Liver (tissue), 9 donors: ENCODE measurements around the gene ABAT. TPM values are rescaled to one million over a fixed set of nuclear protein-coding genes. Genes with fewer than 3 reads are reported as not detected.

Experiments
- DNase-seq: peaks from one replicate; pipeline ENCODE4 v3.0.0-alpha.2; 2017; ENCODE audit warnings: low spot score
- H3K27ac ChIP-seq, 2 donors: one replicate each; pipeline ENCODE4 v1.7.0; 2013; ENCODE audit warnings: inconsistent platforms in 2 of 2, low read length in 2 of 2, control low read depth in 1 of 2, low read depth in 1 of 2, mild to moderate bottlenecking in 1 of 2
- H3K27me3 ChIP-seq, 4 donors: one replicate each; pipeline versions ENCODE4 v1.6.1 to v1.7.0; 2013; ENCODE audit warnings: low read length in 3 of 4, inconsistent platforms in 1 of 4, mild to moderate bottlenecking in 1 of 4, moderate library complexity in 1 of 4; ENCODE audit not compliant: control insufficient read depth in 4 of 4, insufficient read depth in 4 of 4
- H3K36me3 ChIP-seq, 4 donors: one replicate each; pipeline versions ENCODE4 v1.6.1 to v1.7.0; 2013; ENCODE audit warnings: low read length in 3 of 4, mild to moderate bottlenecking in 3 of 4, low read depth in 1 of 4, moderate library complexity in 1 of 4; ENCODE audit not compliant: control insufficient read depth in 4 of 4, insufficient read depth in 3 of 4
- H3K4me1 ChIP-seq, 4 donors: one replicate each; pipeline versions ENCODE4 v1.6.1 to v1.7.0; 2013; ENCODE audit warnings: low read length in 3 of 4, mild to moderate bottlenecking in 3 of 4, moderate library complexity in 1 of 4; ENCODE audit not compliant: control insufficient read depth in 4 of 4, insufficient read depth in 4 of 4
- H3K4me3 ChIP-seq, 3 donors: one replicate each; pipeline versions ENCODE4 v1.6.1 to v1.7.0; 2013; ENCODE audit warnings: low read length in 3 of 3, control low read depth in 1 of 3, low read depth in 1 of 3, mild to moderate bottlenecking in 1 of 3
- H3K9ac ChIP-seq, 2 donors: one replicate each; pipeline ENCODE4 v1.7.0; 2013; ENCODE audit warnings: low read length in 2 of 2, mild to moderate bottlenecking in 2 of 2, moderate library complexity in 2 of 2, control low read depth in 1 of 2, low read depth in 1 of 2
- H3K9me3 ChIP-seq, 4 donors: one replicate each; pipeline versions ENCODE4 v1.6.1 to v1.7.0; 2013; ENCODE audit warnings: low read length in 3 of 4; ENCODE audit not compliant: control insufficient read depth in 4 of 4
- EGR1 ChIP-seq, 2 donors: IDR thresholded peaks; 2 replicates each; pipeline ENCODE4 v1.6.1; 2016 to 2018; ENCODE audit warnings: antibody characterized with exemption in 2 of 2, low read depth in 2 of 2
- FOXA1 ChIP-seq: IDR thresholded peaks from 2 replicates; pipeline ENCODE4 v1.6.1; 2016; ENCODE audit warnings: antibody characterized with exemption
- FOXA2 ChIP-seq: IDR thresholded peaks from 2 replicates; pipeline ENCODE4 v1.6.1; 2016; ENCODE audit warnings: antibody characterized with exemption
- GABPA ChIP-seq, 2 donors: IDR thresholded peaks in 1 of 2; conservative IDR thresholded peaks in 1 of 2; 2 replicates each; pipeline ENCODE4 v1.6.1; 2016; ENCODE audit warnings: antibody characterized with exemption in 2 of 2, mild to moderate bottlenecking in 1 of 2, moderate library complexity in 1 of 2
- HNF4A ChIP-seq, 2 donors: conservative IDR thresholded peaks; 2 replicates each; pipeline ENCODE4 v1.6.1; 2016; ENCODE audit warnings: antibody characterized with exemption in 2 of 2, mild to moderate bottlenecking in 2 of 2
- HNF4G ChIP-seq: IDR thresholded peaks from 2 replicates; pipeline ENCODE4 v1.6.1; 2016; ENCODE audit warnings: antibody characterized with exemption
- JUND ChIP-seq, 2 donors: IDR thresholded peaks; 2 replicates each; pipeline ENCODE4 v1.6.1; 2016; ENCODE audit warnings: antibody characterized with exemption in 2 of 2
- NR2F2 ChIP-seq: IDR thresholded peaks from 2 replicates; pipeline ENCODE4 v1.6.1; 2016; ENCODE audit warnings: antibody characterized with exemption
- RAD21 ChIP-seq, 2 donors: IDR thresholded peaks; 2 replicates each; pipeline ENCODE4 v1.6.1; 2016; ENCODE audit warnings: antibody characterized with exemption in 2 of 2, mild to moderate bottlenecking in 2 of 2
- RXRA ChIP-seq, 2 donors: IDR thresholded peaks; 2 replicates each; pipeline ENCODE4 v1.6.1; 2017 to 2018; ENCODE audit warnings: antibody characterized with exemption in 2 of 2, mild to moderate bottlenecking in 1 of 2
- SP1 ChIP-seq: IDR thresholded peaks from 2 replicates; pipeline ENCODE4 v1.6.1; 2018; ENCODE audit warnings: antibody characterized with exemption, mild to moderate bottlenecking
- TAF1 ChIP-seq: conservative IDR thresholded peaks from 2 replicates; pipeline ENCODE4 v1.6.1; 2016; ENCODE audit warnings: antibody characterized with exemption, mild to moderate bottlenecking
- YY1 ChIP-seq: IDR thresholded peaks from 2 replicates; pipeline ENCODE4 v1.6.1; 2016; ENCODE audit warnings: antibody characterized with exemption, mild to moderate bottlenecking
- WGBS: extraction: QIAGEN DNeasy Blood & Tissue Kit; methylation state at CpG from one replicate; pipeline ENCODE4 v1.1.7; 2013; 5-methylcytosine and 5-hydroxymethylcytosine counted together
- polyA plus RNA-seq, 2 donors: library from polyadenylated mRNA; stranded (reverse) in 1 of 2; unstranded in 1 of 2; fragments of 200-250 nt in 1 of 2; fragments of >200 nt in 1 of 2; fragmentation: Nextera tagmentation in 1 of 2; extraction: Ambion mirVana in 1 of 2; gene quantifications; one replicate each; pipeline versions ENCODE4 v1.2.1 to v1.2.3, GENCODE V29; 2013 to 2015
- total RNA-seq, 2 donors: library from RNA; depleted of rRNA; stranded (reverse); fragments of >200 nt; gene quantifications; one replicate each; pipeline ENCODE4 v1.2.3, GENCODE V29; 2014
- TF ChIP-seq, protein P1 (sequence below): IDR thresholded peaks from 2 replicates; pipeline ENCODE4 v1.6.1; 2016; ENCODE audit warnings: antibody characterized with exemption
- TF ChIP-seq, protein P2 (sequence below): IDR thresholded peaks from 2 replicates; pipeline ENCODE4 v1.6.1; 2016; ENCODE audit warnings: antibody characterized with exemption, mild to moderate bottlenecking
- TF ChIP-seq, protein P3 (sequence below): IDR thresholded peaks from 2 replicates; pipeline ENCODE4 v1.6.1; 2016; ENCODE audit warnings: antibody characterized with exemption
- TF ChIP-seq, protein P4 (sequence below): IDR thresholded peaks from 2 replicates; pipeline ENCODE4 v1.6.1; 2016; ENCODE audit warnings: antibody characterized with exemption
- TF ChIP-seq, protein P5 (sequence below): fragments of 150-350 bp; IDR thresholded peaks from 2 replicates; pipeline ENCODE4 v1.5.1; 2017; ENCODE audit warnings: improper control_type of control experiment, low read depth, low read length; ENCODE audit not compliant: missing input control
- donor health status: healthy.
- donor health status: healthy.
- donor health status: healthy.
- donor health status: healthy.
- donor health status: healthy.

ABAT gene
- total and polyA plus RNA-seq, 4 donors: 52.4 to 205 (median 141) TPM

DNA sequence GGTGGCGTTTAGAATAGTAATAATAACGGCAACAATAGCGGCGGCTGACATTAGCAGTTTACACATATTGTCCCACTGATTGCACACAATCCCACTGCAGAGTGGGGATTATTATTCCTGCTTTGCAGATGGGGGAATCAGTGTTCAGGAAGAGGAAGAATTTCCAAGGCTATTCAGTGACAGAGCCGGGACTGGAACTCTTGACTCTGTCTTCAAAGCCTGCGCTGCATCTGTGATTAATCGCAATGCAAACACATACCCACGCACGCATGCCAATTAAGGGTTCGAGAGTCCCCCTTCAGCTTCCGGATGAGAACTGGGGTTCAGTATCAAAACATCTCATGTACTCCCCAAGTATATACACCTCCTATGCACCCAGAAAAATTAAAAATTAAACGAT lies 93.9 kb downstream of the ABAT start:
- H3K27me3 ChIP-seq: no peaks in the 10 kb centered on the region
- H3K9ac ChIP-seq: no peak overlapping the region
- no peaks in the 10 kb centered on the region for H3K4me1 ChIP-seq
- no peak for DNase-seq
- H3K4me3 ChIP-seq: no peak overlapping the region
- H3K9me3 ChIP-seq: no peaks in the 10 kb centered on the region
- H3K36me3 ChIP-seq: peaks cover 2 to 68% (median 43%) of the 10 kb centered on the region in 4 donors
- H3K27ac ChIP-seq: no peak overlapping the region
- 96% methylated on average over 12 of the region's 12 CpGs for WGBS
- TF ChIP-seq, protein P1, sequence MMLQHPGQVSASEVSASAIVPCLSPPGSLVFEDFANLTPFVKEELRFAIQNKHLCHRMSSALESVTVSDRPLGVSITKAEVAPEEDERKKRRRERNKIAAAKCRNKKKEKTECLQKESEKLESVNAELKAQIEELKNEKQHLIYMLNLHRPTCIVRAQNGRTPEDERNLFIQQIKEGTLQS: no peak
- no peak for TF ChIP-seq GABPA (IDR thresholded peaks at IDR 0.05 in 1 of 2, conservative IDR thresholded peaks at IDR 0.05 in 1 of 2)
- no peak for TF ChIP-seq YY1
- no peak for TF ChIP-seq RXRA (IDR thresholded peaks at IDR 0.05)
- no peak for TF ChIP-seq EGR1 (IDR thresholded peaks at IDR 0.05; ENCODE audit: low read depth in 2 of 2)
- TF ChIP-seq NR2F2: no peak
- TF ChIP-seq, protein P2, sequence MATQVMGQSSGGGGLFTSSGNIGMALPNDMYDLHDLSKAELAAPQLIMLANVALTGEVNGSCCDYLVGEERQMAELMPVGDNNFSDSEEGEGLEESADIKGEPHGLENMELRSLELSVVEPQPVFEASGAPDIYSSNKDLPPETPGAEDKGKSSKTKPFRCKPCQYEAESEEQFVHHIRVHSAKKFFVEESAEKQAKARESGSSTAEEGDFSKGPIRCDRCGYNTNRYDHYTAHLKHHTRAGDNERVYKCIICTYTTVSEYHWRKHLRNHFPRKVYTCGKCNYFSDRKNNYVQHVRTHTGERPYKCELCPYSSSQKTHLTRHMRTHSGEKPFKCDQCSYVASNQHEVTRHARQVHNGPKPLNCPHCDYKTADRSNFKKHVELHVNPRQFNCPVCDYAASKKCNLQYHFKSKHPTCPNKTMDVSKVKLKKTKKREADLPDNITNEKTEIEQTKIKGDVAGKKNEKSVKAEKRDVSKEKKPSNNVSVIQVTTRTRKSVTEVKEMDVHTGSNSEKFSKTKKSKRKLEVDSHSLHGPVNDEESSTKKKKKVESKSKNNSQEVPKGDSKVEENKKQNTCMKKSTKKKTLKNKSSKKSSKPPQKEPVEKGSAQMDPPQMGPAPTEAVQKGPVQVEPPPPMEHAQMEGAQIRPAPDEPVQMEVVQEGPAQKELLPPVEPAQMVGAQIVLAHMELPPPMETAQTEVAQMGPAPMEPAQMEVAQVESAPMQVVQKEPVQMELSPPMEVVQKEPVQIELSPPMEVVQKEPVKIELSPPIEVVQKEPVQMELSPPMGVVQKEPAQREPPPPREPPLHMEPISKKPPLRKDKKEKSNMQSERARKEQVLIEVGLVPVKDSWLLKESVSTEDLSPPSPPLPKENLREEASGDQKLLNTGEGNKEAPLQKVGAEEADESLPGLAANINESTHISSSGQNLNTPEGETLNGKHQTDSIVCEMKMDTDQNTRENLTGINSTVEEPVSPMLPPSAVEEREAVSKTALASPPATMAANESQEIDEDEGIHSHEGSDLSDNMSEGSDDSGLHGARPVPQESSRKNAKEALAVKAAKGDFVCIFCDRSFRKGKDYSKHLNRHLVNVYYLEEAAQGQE: no peak
- TF ChIP-seq HNF4G: no peak
- no peak for TF ChIP-seq SP1
- TF ChIP-seq, protein P3, sequence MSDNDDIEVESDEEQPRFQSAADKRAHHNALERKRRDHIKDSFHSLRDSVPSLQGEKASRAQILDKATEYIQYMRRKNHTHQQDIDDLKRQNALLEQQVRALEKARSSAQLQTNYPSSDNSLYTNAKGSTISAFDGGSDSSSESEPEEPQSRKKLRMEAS: no peak
- TF ChIP-seq RAD21 (IDR thresholded peaks at IDR 0.05): no peak
- no peak for TF ChIP-seq TAF1
- TF ChIP-seq FOXA1: no peak
- TF ChIP-seq HNF4A (conservative IDR thresholded peaks at IDR 0.05): no peak
- no peak for TF ChIP-seq JUND (IDR thresholded peaks at IDR 0.05)
- no peak for TF ChIP-seq FOXA2
- TF ChIP-seq, protein P4, sequence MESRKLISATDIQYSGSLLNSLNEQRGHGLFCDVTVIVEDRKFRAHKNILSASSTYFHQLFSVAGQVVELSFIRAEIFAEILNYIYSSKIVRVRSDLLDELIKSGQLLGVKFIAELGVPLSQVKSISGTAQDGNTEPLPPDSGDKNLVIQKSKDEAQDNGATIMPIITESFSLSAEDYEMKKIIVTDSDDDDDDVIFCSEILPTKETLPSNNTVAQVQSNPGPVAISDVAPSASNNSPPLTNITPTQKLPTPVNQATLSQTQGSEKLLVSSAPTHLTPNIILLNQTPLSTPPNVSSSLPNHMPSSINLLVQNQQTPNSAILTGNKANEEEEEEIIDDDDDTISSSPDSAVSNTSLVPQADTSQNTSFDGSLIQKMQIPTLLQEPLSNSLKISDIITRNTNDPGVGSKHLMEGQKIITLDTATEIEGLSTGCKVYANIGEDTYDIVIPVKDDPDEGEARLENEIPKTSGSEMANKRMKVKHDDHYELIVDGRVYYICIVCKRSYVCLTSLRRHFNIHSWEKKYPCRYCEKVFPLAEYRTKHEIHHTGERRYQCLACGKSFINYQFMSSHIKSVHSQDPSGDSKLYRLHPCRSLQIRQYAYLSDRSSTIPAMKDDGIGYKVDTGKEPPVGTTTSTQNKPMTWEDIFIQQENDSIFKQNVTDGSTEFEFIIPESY: no peak
- TF ChIP-seq, protein P5, sequence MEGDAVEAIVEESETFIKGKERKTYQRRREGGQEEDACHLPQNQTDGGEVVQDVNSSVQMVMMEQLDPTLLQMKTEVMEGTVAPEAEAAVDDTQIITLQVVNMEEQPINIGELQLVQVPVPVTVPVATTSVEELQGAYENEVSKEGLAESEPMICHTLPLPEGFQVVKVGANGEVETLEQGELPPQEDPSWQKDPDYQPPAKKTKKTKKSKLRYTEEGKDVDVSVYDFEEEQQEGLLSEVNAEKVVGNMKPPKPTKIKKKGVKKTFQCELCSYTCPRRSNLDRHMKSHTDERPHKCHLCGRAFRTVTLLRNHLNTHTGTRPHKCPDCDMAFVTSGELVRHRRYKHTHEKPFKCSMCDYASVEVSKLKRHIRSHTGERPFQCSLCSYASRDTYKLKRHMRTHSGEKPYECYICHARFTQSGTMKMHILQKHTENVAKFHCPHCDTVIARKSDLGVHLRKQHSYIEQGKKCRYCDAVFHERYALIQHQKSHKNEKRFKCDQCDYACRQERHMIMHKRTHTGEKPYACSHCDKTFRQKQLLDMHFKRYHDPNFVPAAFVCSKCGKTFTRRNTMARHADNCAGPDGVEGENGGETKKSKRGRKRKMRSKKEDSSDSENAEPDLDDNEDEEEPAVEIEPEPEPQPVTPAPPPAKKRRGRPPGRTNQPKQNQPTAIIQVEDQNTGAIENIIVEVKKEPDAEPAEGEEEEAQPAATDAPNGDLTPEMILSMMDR: no peak
